Heart right ventricle (tissue), 16 donors: ENCODE results near the gene CCL2. TPM values are rescaled to one million over a fixed set of nuclear protein-coding genes. Genes with fewer than 3 reads are reported as not detected.

ENCODE experiments used
- ATAC-seq, 8 donors: fragments of 200-7000 bp; cut with Tn5 transposase; one replicate each; pipeline ENCODE4 v1.9.1; 2020; ENCODE audit warnings: mild to moderate bottlenecking in 8 of 8, moderate library complexity in 8 of 8, moderate number of reproducible peaks in 1 of 8
- DNase-seq, 2 donors: peaks; one replicate each; pipeline ENCODE4 v3.0.0-alpha.2; 2020
- H3K27ac ChIP-seq, 10 donors: fragments of 200-600 bp; sonication (generic) in 2 of 10; one replicate each; pipeline versions ENCODE4 v1.5.0 to v1.8.0; 2020 to 2022; ENCODE audit warnings: mild to moderate bottlenecking in 3 of 10
- H3K27me3 ChIP-seq, 7 donors: fragments of 200-600 bp; one replicate each; pipeline ENCODE4 v1.8.0; 2021 to 2022; ENCODE audit warnings: mild to moderate bottlenecking in 2 of 7
- H3K36me3 ChIP-seq, 9 donors: fragments of 200-600 bp; sonication (generic) in 1 of 9; one replicate each; pipeline versions ENCODE4 v1.5.0 to v1.8.0; 2020 to 2022; ENCODE audit warnings: mild to moderate bottlenecking in 2 of 9
- H3K4me1 ChIP-seq, 9 donors: fragments of 200-600 bp; sonication (generic) in 1 of 9; one replicate each; pipeline versions ENCODE4 v1.5.0 to v1.8.0; 2020 to 2022; ENCODE audit warnings: mild to moderate bottlenecking in 4 of 9
- H3K4me3 ChIP-seq, 10 donors: fragments of 200-600 bp; sonication (generic) in 2 of 10; one replicate each; pipeline versions ENCODE4 v1.5.0 to v1.8.0; 2020 to 2022; ENCODE audit warnings: mild to moderate bottlenecking in 7 of 10, moderate library complexity in 2 of 10
- H3K9me3 ChIP-seq, 11 donors: fragments of 200-600 bp in 10 of 11; sonication (generic) in 2 of 11; one replicate each; pipeline versions ENCODE4 v1.5.0 to v1.8.0; 2013 to 2022; ENCODE audit warnings: mild to moderate bottlenecking in 2 of 11, control low read depth in 1 of 11, moderate library complexity in 1 of 11
- WGBS, 2 donors: extraction: QIAGEN DNeasy Blood & Tissue Kit; methylation state at CpG; one replicate each; pipeline ENCODE4 v1.1.7; 2013; ENCODE audit warnings: inconsistent platforms in 1 of 2; 5-methylcytosine and 5-hydroxymethylcytosine counted together
- intact Hi-C, 10 donors: fragments of 100-400 bp; cut with DNase I; formaldehyde crosslinking; loops; one replicate each; pipeline versions ENCODE4 v1.11.1 to v1.14.2; 2022
- polyA plus RNA-seq, 2 donors: library from polyadenylated mRNA; stranded (reverse); fragments of 200-250 nt; gene quantifications; one replicate each; pipeline ENCODE4 v1.2.3, GENCODE V29; 2013
- total RNA-seq, 10 donors: library from RNA; stranded (reverse); fragmentation: NEBNext Ultra II Directional in 3 of 10; extraction: Animal tissue kit (Norgen Biotek cat#: 25700) in 3 of 10; gene quantifications; one replicate each; pipeline versions ENCODE4 v1.2.1 to v1.2.4, GENCODE V29; 2021 to 2023
- TF ChIP-seq, protein P1 (sequence below), 9 donors: fragments of 200-600 bp; sonication (generic) in 2 of 9; IDR thresholded peaks; one replicate each; pipeline versions ENCODE4 v1.5.0 to v1.8.0; 2021 to 2022; ENCODE audit warnings: antibody characterized with exemption in 9 of 9, mild to moderate bottlenecking in 5 of 9, moderate library complexity in 1 of 9
- donor health status: Arrhythmogenic right ventricular cardiomyopathy.
- donor health status: ischemic (EF 13 %, LVEDD 7.1; RV severe dilation, severe dysfunction).
- donor health status: healthy with polysubstance abuse.
- donor health status: DM: no; HTN: yes; CAD: no.
- donor health status: DM: no; HTN: no; CAD: no.
- donor health status: ischemic (EF 25% LVEDD 6.9; RV normal size, moderate dysfunction).
- donor health status: ischemic (EF 25% LVEDD 5.7; RV mildly dilated, moderate dysfunction).
- donor health status: healthy.
- donor health status: DM: yes; HTN: yes; CAD: no.
- donor health status: Ischemic cardiomyopathy.
- donor health status: ischemic (EF 35%, LVEDD 5.7; RV mildly dilated, moderate dysfunction).
- donor health status: nonischemic (EF 11% LVEDD 7.7; RV severe dilation, severe dysfunction).
- donor health status: DM: yes; HTN: yes; CAD: no.
- donor health status: PGD.
- donor health status: ischemic (EF 29% LVEDD 5.4; RV normal size, mild dysfunction).
- donor health status: nonischemic (EF 23%, LVEDD 6.1; RV moderate dilation, normal function).

CCL2 gene
- total and polyA plus RNA-seq, 12 donors: 2.9 to 264 (median 42.0) TPM

DNA sequence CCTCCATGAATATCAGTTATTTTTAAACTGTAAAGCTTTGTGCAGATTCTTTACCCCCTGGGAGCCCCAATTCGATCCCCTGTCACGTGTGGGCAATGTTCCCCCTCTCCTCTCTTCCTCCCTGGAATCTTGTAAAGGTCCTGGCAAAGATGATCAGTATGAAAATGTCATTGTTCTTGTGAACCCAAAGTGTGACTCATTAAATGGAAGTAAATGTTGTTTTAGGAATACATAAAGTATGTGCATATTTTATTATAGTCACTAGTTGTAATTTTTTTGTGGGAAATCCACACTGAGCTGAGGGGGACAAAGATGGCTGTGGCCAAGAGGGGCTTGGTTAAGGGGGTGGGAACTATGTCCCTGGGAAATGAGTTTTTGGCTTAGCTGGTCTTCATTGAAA, 32.8 kb downstream of the CCL2 start:
- 32 to 35% methylated on average over 2 of the region's 2 CpGs for WGBS, 2 donors

DNA sequence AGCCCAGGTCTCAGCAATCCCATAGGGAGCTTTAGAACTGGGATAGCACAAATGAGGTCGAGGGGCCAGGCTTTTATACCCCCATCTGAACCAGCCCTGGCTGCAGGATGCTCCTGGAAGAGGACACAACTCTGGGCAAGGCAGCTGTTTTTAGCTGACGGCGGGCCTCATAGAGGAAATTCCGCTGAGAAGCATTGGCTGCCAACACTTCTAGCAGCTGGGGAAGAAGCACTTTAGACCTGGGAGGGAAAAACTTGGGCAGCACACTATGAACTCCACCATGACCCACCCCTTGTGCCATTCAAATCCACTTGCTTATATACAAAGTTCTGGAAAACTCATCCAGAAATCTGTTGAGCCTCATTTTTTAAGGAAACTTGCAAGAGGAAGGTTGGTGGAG, 35.5 kb downstream of the CCL2 start:
- ATAC-seq (peak in 1 of 8 donors; percentile 33), DNase-seq (no peak)
- no peaks in the 10 kb centered on the region for H3K27me3 ChIP-seq
- peaks cover 0 to 8% (median 0%) of the 10 kb centered on the region in 9 donors for H3K4me1 ChIP-seq
- no peak overlapping the region for H3K4me3 ChIP-seq
- TF ChIP-seq, protein P1, sequence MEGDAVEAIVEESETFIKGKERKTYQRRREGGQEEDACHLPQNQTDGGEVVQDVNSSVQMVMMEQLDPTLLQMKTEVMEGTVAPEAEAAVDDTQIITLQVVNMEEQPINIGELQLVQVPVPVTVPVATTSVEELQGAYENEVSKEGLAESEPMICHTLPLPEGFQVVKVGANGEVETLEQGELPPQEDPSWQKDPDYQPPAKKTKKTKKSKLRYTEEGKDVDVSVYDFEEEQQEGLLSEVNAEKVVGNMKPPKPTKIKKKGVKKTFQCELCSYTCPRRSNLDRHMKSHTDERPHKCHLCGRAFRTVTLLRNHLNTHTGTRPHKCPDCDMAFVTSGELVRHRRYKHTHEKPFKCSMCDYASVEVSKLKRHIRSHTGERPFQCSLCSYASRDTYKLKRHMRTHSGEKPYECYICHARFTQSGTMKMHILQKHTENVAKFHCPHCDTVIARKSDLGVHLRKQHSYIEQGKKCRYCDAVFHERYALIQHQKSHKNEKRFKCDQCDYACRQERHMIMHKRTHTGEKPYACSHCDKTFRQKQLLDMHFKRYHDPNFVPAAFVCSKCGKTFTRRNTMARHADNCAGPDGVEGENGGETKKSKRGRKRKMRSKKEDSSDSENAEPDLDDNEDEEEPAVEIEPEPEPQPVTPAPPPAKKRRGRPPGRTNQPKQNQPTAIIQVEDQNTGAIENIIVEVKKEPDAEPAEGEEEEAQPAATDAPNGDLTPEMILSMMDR (IDR thresholded peaks at IDR 0.05): no peak
- WGBS, 2 donors: 44 to 56% methylated on average over 4 of the region's 4 CpGs
- H3K27ac ChIP-seq: no peak overlapping the region
- no peaks in the 10 kb centered on the region for H3K9me3 ChIP-seq
- H3K36me3 ChIP-seq: no peaks in the 10 kb centered on the region
- intact Hi-C loops: no loop called here

More for the DNA sequence above, 32.8 kb downstream of the CCL2 start:
- Histone ChIP-seq H3K36me3 (no peaks in the 10 kb centered on the region), H3K4me3 (no peak overlapping the region), H3K4me1 (peaks cover 0 to 22% (median 4%) of the 10 kb centered on the region in 9 donors), H3K9me3 (no peaks in the 10 kb centered on the region), H3K27me3 (no peaks in the 10 kb centered on the region), H3K27ac (no peak overlapping the region)
- TF ChIP-seq, protein P1 (IDR thresholded peaks at IDR 0.05): no peak
- intact Hi-C loops: no loop called here
- DNase-seq (no peak), ATAC-seq (no peak)

DNA sequence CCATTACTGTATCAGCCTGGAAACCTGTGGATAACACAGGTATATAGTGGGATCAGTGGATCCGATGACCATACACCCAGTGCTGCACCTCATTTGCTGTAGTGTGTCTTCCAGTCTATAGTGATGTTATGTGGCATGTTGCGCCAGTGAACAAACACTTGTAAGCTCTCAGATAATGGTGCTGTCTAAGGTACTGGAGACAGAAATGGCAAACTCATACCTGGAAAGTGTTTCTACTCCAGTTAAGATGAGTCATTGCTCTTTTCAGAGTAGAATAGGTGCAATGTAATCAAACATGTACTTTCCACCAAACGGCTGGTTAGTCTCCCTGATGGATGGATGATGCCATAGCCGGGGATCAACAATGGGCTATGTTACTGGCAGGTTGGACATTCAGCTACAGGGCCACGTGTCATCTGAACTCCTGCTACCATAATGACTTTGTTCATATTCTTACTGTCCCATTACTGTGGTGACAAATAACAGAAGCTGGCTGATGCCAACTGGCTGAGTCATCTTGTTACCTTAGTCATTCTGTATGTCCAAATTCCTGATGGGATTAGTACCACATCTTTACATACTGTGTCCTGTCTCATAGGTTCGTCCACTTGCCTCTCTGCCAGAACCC, 36.8 kb downstream of the CCL2 start:
- intact Hi-C loops: no loop called here
- TF ChIP-seq, protein P1 (IDR thresholded peaks at IDR 0.05): no peak
- Histone ChIP-seq H3K27me3 (no peaks in the 10 kb centered on the region), H3K4me3 (no peak overlapping the region), H3K27ac (no peak overlapping the region), H3K9me3 (no peaks in the 10 kb centered on the region), H3K36me3 (no peaks in the 10 kb centered on the region), H3K4me1 (peaks cover 0 to 3% (median 0%) of the 10 kb centered on the region in 9 donors)
- 94 to 95% methylated on average over 6 of the region's 6 CpGs for WGBS, 2 donors
- DNase-seq: no peak
- ATAC-seq: no peak

DNA sequence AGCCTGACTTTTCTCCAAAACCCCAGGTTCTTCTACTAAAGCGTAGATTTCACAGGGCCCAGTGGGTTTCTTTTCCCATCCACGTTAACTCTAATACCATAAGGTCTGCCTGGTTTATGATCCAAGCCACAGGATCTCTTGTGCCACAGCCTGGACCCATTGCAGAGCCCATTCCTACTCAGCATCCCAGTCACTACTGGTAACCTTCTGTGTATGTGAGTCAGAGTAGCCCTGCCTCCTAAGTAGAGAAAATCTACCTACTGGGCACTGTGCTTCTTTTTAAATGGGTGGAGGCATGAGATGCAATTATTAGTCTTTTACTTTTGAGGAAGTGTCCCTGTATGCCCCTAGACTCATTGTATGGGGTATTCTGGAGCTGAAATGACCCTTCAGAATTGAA, 43.9 kb downstream of the CCL2 start:
- intact Hi-C loops: no loop called here
- Histone ChIP-seq H3K27me3 (no peaks in the 10 kb centered on the region), H3K9me3 (no peaks in the 10 kb centered on the region), H3K4me1 (peaks cover 6 to 38% (median 26%) of the 10 kb centered on the region in 9 donors), H3K36me3 (no peaks in the 10 kb centered on the region), H3K4me3 (no peak overlapping the region), H3K27ac (peak overlapping the region in 1 of 10 donors; percentile 78)
- 92 to 98% methylated on average over 2 of the region's 2 CpGs for WGBS, 2 donors
- ATAC-seq (no peak), DNase-seq (no peak)
- TF ChIP-seq, protein P1 (IDR thresholded peaks at IDR 0.05): no peak
